ENCODE results near the gene TMEM42.

DNA sequence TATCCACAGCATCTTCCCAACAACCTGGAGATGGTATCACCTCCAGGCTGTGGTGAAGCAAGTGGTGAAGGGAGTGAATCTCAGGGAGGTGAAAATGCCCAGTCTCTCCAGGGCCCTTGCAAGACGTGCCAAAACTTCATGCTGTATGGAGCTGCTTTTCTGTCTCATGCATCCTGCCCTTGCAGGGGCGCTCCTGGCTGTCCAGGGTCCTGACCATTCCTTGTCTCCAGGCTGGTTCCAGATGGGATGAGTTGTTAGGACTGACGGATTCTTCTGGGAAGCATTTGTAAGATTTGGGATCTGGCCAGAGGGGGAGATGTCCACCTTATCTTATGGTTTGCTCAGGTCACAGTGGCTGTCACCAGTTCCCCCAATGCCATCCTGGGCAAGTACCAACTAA is 28.5 kb downstream of the TMEM42 start:
- TF ChIP-seq OSR1 (CRISPR knock-in tag; IDR thresholded peaks at IDR 0.05) (no peak), ZC3H10 (CRISPR knock-in tag; IDR thresholded peaks at IDR 0.05) (no peak), TCF4 (CRISPR knock-in tag; IDR thresholded peaks at IDR 0.05; ENCODE audit: borderline replicate concordance) (no peak), PATZ1 (CRISPR knock-in tag; IDR thresholded peaks at IDR 0.05; ENCODE audit: borderline replicate concordance) (no peak), ARNTL (CRISPR knock-in tag; IDR thresholded peaks at IDR 0.05; ENCODE audit: borderline replicate concordance, low read depth) (no peak), ZNF565 (CRISPR knock-in tag; conservative IDR thresholded peaks at IDR 0.05; ENCODE audit: low read depth) (no peak)
- TF ChIP-seq, protein P1, sequence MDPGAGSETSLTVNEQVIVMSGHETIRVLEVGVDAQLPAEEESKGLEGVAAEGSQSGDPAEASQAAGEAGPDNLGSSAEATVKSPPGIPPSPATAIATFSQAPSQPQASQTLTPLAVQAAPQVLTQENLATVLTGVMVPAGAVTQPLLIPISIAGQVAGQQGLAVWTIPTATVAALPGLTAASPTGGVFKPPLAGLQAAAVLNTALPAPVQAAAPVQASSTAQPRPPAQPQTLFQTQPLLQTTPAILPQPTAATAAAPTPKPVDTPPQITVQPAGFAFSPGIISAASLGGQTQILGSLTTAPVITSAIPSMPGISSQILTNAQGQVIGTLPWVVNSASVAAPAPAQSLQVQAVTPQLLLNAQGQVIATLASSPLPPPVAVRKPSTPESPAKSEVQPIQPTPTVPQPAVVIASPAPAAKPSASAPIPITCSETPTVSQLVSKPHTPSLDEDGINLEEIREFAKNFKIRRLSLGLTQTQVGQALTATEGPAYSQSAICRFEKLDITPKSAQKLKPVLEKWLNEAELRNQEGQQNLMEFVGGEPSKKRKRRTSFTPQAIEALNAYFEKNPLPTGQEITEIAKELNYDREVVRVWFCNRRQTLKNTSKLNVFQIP (CRISPR knock-in tag; IDR thresholded peaks at IDR 0.05; ENCODE audit: borderline replicate concordance, low read depth), result no peak

Data from SK-N-SH treated with all-trans-retinoic acid at 6 μM for 48 hours (cell line).